ENCODE data around the gene KSR2. TPM values are rescaled to one million over a fixed set of nuclear protein-coding genes. Genes with fewer than 3 reads are reported as not detected.

KSR2 gene
- total RNA-seq, 2 donors from 2014 or later: 0.66 to 1.0 TPM

GRCh38 chr12:117850048-117850447 is 118.7 kb downstream of the KSR2 start:
- no peak overlapping the region for H3K4me3 ChIP-seq
- TF ChIP-seq CTCF (IDR thresholded peaks at IDR 0.05): peak; percentile 67 to 94 (median 80)
- TF ChIP-seq POLR2A (IDR thresholded peaks at IDR 0.05): no peak
- DNase-seq: peak; percentile 20 to 35 (median 30)
- no peak for ATAC-seq
- intact Hi-C loops (cut with DNase I): no loop called here
- H3K9me3 ChIP-seq: no peaks in the 10 kb centered on the region
- H3K4me1 ChIP-seq: no peaks in the 10 kb centered on the region
- no peaks in the 10 kb centered on the region for H3K27me3 ChIP-seq
- no peaks in the 10 kb centered on the region for H3K36me3 ChIP-seq (replicated peaks in 1 of 2; ENCODE audit: insufficient read depth in 1 of 2, low read depth in 2 of 2)
- H3K27ac ChIP-seq: no peak overlapping the region
- WGBS, 2 donors: 0 to 24% methylated on average over 2 of the region's 2 CpGs

- WGBS, 2 donors: 48 to 55% methylated on average over 5 of the region's 5 CpGs
- Histone ChIP-seq H3K36me3 (replicated peaks in 1 of 2; ENCODE audit: insufficient read depth in 1 of 2, low read depth in 2 of 2) (no peaks in the 10 kb centered on the region), H3K4me1 (no peaks in the 10 kb centered on the region), H3K4me3 (no peak overlapping the region), H3K9me3 (no peaks in the 10 kb centered on the region), H3K27me3 (no peaks in the 10 kb centered on the region), H3K27ac (no peak overlapping the region)
- intact Hi-C loops (cut with DNase I): no loop called here
- no peak for DNase-seq
- TF ChIP-seq CTCF (IDR thresholded peaks at IDR 0.05) (no peak), POLR2A (IDR thresholded peaks at IDR 0.05) (no peak)
- ATAC-seq: no peak
These were observed 121.4 kb downstream of the KSR2 start for GRCh38 chr12:117847371-117847770.

DNA sequence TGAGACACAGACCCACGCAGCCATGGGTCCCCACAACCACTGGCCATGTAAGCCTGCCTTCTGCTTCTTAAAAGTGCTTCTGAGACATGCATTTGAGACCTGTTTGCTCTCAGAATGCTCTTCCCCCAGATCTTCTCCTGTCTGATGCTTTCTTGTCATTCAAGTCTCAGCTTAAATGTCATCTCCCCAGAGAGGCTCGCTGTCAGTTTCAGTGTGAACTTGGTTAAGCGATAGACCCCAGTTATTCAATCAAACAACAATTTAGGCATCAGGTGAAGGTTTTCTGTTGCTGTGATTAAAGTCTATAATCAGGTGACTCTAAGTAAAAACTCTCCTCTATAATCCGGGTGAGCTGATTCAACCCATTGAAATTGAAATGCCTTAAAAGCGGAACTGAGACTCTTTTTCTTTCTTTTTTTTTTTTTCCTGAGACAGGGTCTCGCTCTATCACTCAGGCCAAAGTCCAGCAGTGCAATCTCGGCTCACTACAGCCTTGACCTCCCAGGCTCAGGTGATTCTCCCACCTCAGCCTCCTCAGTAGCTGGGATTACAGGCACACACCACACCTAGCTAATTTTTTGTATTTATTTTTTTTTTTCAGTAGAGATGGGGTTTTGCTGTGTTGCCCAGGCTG is 123.4 kb downstream of the KSR2 start:
- DNase-seq (no peak), ATAC-seq (no peak)
- intact Hi-C loops (cut with DNase I): no loop called here
- no peaks in the 10 kb centered on the region for H3K4me1 ChIP-seq
- H3K9me3 ChIP-seq: no peaks in the 10 kb centered on the region
- H3K4me3 ChIP-seq: no peak overlapping the region
- H3K36me3 ChIP-seq (replicated peaks in 1 of 2; ENCODE audit: insufficient read depth in 1 of 2, low read depth in 2 of 2): no peaks in the 10 kb centered on the region
- TF ChIP-seq CTCF (IDR thresholded peaks at IDR 0.05): no peak
- TF ChIP-seq POLR2A (IDR thresholded peaks at IDR 0.05): no peak
- H3K27me3 ChIP-seq: no peaks in the 10 kb centered on the region
- H3K27ac ChIP-seq: no peak overlapping the region
- WGBS, 2 donors: 76 to 85% methylated on average over 7 of the region's 7 CpGs

DNA sequence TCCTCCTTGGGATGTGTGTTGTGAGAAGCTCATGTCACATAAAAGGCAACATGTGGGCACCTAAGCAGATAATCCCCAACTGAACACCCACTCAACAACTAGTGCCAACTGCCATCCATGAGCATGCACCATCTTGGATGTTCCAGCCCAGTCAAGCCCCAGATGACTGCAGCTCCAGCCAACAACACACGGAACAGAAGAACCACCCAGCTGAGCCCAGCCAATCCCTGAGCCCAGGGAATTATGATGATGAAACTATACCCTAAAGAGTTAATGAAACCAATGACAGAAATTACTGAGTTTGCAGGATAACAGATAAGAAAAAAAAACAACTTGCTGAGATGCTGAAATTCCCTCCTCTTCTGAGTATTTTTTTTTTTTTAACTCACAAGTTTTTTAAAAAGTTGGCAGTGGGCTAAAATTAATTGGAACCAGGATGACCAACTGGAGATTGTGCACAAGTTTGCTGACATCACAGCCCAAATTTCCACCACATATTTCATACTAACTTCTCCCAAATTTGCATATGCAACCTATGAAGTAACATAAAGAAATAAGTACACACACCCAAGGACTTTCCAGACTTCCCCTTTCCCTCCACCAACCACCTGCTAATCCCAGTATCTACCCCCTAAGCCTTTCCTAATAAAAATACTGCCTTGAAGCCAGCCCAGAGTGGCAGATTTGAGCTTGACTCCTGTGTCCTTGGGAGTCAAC is 124.5 kb downstream of the KSR2 start:
- H3K9me3 ChIP-seq: no peaks in the 10 kb centered on the region
- DNase-seq: no peak
- no peak overlapping the region for H3K27ac ChIP-seq
- no peak for ATAC-seq
- intact Hi-C loops (cut with DNase I): no loop called here
- H3K4me1 ChIP-seq: no peaks in the 10 kb centered on the region
- no peak for TF ChIP-seq POLR2A (IDR thresholded peaks at IDR 0.05)
- no peak for TF ChIP-seq CTCF (IDR thresholded peaks at IDR 0.05)
- WGBS, 2 donors: 75 to 85% methylated on average over 1 of the region's 1 CpG
- no peaks in the 10 kb centered on the region for H3K36me3 ChIP-seq (replicated peaks in 1 of 2; ENCODE audit: insufficient read depth in 1 of 2, low read depth in 2 of 2)
- no peak overlapping the region for H3K4me3 ChIP-seq
- no peaks in the 10 kb centered on the region for H3K27me3 ChIP-seq

DNA sequence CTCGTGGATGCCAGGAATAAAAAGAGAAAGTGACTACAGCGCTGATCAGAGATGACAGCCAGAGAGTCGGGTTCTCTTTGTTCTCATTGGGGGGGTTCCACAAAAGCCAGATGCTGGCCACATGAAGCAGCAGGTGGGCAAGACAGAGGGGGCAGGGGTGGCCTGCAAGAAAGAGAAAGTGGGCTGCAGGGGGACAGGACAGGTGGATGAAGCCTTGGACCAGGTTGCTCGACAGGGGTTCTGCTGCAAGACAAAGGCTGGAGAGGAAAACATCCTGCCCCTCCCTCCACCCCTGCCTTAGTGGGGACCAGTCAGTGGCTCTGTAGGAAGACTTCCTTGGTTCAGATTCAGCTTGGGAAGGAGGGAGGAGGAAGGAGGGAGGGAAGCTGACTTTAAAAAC is 126.2 kb downstream of the KSR2 start:
- no peak overlapping the region for H3K27ac ChIP-seq
- no peaks in the 10 kb centered on the region for H3K4me1 ChIP-seq
- 73 to 80% methylated on average over 4 of the region's 4 CpGs for WGBS, 2 donors
- H3K27me3 ChIP-seq: no peaks in the 10 kb centered on the region
- ATAC-seq (no peak), DNase-seq (no peak)
- TF ChIP-seq POLR2A (IDR thresholded peaks at IDR 0.05) (no peak), CTCF (IDR thresholded peaks at IDR 0.05) (no peak)
- no peaks in the 10 kb centered on the region for H3K9me3 ChIP-seq
- no peak overlapping the region for H3K4me3 ChIP-seq
- intact Hi-C loops (cut with DNase I): no loop called here
- H3K36me3 ChIP-seq (replicated peaks in 1 of 2; ENCODE audit: insufficient read depth in 1 of 2, low read depth in 2 of 2): no peaks in the 10 kb centered on the region
